Dermis blood vessel endothelial cell (primary cell): ENCODE results near the gene A3GALT2. TPM values are rescaled to one million over a fixed set of nuclear protein-coding genes. Genes with fewer than 3 reads are reported as not detected.

Experiments
- DNase-seq: peaks from one replicate; pipeline ENCODE4 v3.0.0; 2010
- total RNA-seq: library from RNA; depleted of rRNA; stranded (reverse); fragments of >200 nt; gene quantifications from 2 replicates; pipeline ENCODE4 v1.2.3, GENCODE V29; 2014

A3GALT2 gene
- total RNA-seq, 1 donor from 2014 or later, result not detected

GRCh38 chr1:33331444-33332356 is 10.8 kb upstream of the A3GALT2 start:
- DNase-seq, result no peak

- DNase-seq, result no peak
Measured at GRCh38 chr1:33330906-33331305, 10.0 kb upstream of the A3GALT2 start.

GRCh38 chr1:33330361-33330890 is 9.5 kb upstream of the A3GALT2 start:
- no peak for DNase-seq

DNA sequence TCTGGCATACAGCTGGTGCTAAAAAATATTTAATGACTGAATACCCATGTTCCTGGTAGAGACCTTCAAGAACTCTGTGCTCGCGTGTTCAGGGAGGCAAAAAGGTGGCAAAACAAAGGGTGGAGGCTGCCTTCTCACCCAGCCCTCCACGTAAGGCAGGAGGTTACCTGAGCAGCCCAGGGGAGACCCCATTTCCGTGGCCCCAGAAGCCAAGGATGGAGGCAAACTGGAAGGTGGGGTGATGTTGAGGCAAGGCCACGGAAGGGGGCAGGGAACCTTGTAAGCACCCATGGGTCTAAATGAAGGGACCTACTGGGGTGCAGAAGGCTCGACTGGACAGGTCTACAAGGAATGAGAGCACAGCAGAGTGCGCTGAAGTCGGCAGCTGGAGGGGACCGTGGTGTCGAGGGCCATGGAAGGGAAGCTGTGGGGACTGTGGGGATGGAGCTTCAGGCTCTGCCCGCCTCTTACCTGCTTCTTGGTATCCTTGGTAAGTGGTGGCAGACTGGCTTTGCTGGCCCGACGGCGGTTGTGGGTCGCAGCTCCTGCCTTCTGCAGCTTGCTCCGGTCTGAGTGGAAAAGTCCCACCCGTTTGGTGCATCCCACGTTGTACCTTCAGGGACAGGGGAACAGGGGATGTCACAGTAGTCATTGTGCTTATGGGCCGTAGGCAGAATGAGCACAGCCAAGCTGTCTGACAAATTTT is 8.9 kb upstream of the A3GALT2 start:
- no peak for DNase-seq

DNA sequence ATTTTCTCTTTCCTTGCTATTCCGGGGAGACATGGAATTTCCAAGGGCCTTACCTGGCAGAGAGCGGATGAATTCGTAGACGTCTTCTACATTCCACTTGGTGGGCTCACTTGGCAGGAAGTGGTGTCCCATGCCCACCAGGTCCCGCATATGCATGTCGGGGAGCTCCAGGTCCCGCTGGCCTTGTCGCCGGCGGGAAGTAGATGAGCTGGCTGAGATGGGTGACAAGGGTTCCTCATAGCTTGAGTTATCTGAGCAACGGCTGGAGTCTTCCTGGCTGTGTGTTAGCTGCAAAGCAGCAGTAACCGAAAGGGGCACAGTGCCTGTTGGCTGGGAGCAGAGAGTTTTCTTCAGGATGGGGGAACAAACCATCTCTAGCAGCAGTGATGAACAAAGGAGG is 7.9 kb upstream of the A3GALT2 start:
- no peak for DNase-seq

- no peak for DNase-seq
Measured at GRCh38 chr1:33327587-33328325, 6.9 kb upstream of the A3GALT2 start.

DNA sequence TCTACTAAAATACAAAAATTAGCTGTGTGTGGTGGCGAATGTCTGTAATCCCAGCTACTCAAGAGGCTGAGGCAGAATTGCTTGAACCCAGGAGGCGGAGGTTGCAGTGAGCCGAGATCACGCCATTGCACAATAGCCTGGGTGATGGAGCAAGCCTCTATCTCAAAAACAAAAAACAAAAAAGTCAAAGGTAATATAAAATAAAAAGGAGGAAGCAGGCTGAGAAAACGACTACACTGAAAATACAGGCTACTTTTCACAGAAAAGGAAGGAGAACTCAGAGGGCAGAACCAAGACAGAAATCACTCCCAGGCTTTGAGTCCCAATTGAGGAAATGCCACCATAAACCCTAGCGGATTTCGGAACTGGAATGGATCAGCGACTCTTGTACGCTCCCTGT is 5.9 kb upstream of the A3GALT2 start:
- no peak for DNase-seq

GRCh38 chr1:33324677-33325575 is 4.0 kb upstream of the A3GALT2 start:
- DNase-seq, result no peak

DNA sequence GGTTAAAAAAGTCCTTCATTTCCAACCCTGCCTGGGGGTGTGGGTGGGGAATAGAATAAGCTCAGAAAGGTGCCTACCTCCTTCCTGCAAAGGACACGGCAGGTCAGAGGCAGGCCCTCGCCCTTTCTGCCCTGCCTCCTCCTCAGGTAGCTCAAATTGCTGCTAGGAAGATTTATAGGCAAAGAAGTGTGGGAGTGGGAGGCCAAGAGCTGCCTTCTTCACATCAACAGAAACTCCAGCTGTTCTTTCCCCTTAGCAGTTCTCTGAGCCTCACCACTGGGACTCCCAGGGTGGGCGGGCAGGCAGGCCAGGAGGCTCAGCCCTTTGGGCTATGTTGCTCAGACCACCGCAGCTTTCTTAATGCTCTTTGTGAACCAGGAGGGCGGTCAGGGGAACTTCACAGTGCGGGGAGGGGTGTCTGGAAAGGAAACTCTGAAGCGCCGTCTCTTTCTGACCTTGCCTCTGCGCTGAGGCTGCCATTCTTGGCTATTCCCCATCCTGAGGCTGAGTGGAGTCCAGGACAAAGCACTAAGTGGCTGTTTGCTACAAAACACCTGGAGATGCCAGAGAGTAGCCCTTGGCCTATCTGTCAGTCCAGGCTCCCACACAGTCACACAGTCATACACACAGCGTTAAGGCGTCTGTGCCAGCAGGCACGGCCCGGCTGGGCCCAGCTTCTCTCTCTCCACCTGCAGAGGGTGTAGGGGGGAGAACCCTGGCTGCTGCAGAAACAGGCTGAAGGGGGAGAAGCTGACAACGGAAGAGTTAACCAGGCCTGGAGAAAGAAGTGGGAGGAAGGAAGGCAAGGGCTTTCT is 3.0 kb upstream of the A3GALT2 start:
- DNase-seq, result no peak

GRCh38 chr1:33322870-33323585 is 2.1 kb upstream of the A3GALT2 start:
- no peak for DNase-seq

- no peak for DNase-seq
Measured at GRCh38 chr1:33322109-33322508, 1.2 kb upstream of the A3GALT2 start.

GRCh38 chr1:33321178-33321577 is 280 bp upstream of the A3GALT2 start:
- no peak for DNase-seq

DNA sequence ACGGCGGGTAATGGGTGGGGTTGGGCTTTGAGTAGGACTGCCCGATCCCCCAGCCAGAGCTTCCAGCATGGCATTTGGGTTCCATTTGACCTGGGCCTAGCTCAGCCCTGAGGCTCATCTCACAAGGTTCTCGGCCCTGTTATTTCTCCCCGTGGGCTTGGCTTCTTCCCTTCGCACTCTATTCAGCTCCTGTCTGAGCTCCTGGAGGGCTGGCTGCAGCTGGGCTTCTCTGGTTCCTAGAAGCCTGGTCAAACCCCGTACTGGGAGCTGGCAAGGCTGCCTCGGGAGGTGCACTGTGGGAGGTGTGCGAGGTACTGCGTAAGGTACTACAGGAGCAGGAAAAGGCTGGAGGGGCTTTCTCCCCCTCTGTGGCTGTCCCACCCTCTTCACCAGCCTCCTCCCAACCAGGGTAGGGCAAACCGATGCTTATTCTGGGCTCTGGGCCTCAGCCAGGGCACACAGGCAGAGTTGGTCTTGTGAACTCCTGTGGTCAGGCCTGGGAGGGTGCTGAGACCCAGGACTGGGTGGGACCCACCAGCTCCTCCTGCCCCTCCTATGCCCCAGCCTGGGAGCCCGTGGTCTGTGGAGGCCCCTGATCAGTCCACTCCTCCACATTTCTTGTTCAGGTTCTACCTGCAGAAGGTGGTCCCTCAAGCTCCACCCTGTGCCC is 814 bp downstream of the A3GALT2 start:
- DNase-seq, result no peak

- no peak for DNase-seq
Measured at GRCh38 chr1:33319186-33319948, 1.5 kb downstream of the A3GALT2 start.

- DNase-seq, result no peak
Measured at GRCh38 chr1:33317946-33318345, 3.0 kb downstream of the A3GALT2 start.

GRCh38 chr1:33317354-33317753 is 3.5 kb downstream of the A3GALT2 start:
- no peak for DNase-seq

GRCh38 chr1:33316601-33317000 is 4.3 kb downstream of the A3GALT2 start:
- no peak for DNase-seq

DNA sequence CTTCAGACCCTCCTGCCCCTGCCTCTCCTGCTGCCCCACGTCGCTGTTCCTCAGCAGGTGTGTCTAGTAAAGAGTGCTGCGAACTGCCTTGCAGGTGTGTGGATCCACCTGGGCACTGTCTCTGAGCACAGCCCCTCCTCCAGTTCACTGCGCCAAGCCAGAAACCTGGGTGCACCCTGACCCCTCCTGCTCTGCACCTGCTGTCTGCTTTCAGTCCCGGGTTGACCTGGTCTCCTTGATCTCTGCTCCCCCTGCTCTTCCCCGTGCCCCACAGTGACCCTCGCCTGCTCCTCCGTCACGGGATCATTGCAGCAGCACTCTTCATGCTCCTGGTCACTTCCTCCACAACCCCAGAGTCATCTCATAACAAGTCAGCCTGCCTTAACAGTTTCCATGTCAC is 6.5 kb downstream of the A3GALT2 start:
- no peak for DNase-seq

- DNase-seq, result no peak
Measured at GRCh38 chr1:33312413-33312749, 8.5 kb downstream of the A3GALT2 start.
